ENCODE results near the gene NTRK1. TPM values are rescaled to one million over a fixed set of nuclear protein-coding genes. Genes with fewer than 3 reads are reported as not detected.

NTRK1 gene
- total RNA-seq, 1 experiment from 2014 or later = 0.24 TPM

DNA sequence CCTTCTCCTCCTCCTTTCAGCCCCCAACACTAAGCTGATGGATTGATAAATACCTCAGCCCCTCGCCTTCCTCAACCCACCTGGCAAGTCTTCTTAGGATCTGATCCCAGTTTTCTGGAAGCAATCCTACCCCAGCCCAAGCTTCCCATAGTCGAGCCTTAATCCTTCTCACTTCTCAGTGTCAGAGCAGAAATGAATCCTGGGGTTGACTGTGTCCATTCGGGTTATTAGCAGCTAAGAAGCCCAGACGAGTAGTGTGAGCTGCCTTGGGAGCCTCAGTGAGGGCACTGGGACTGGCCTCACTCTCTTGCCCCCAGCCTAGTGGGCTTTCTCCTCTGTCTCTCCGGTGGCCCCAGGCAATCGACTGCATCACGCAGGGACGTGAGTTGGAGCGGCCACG lies 20.4 kb downstream of the NTRK1 start:
- no peak for DNase-seq
- Mint-ChIP-seq H3K4me3 (peak overlapping the region in 1 of 2 experiments; percentile 1; a peak in 1 of 5 replicates), H3K36me3 (ENCODE audit: insufficient read depth in 1 of 3, low read depth in 3 of 3) (no peaks in the 10 kb centered on the region), H3K27ac (no peak overlapping the region), H3K4me1 (peaks cover 26 to 50% of the 10 kb centered on the region in 2 experiments), H3K27me3 (ENCODE audit: low read depth) (peaks cover 76% of the 10 kb centered on the region), H3K9me3 (no peaks in the 10 kb centered on the region; a peak in 1 of 5 replicates)
- no peak for TF ChIP-seq CTCF (conservative IDR thresholded peaks at IDR 0.05)
- Histone ChIP-seq H4K5ac (ENCODE audit: insufficient read length, low read depth, low read length) (no peak overlapping the region), H2AFZ (ENCODE audit: low read length) (no peak overlapping the region), H4K20me1 (ENCODE audit: control insufficient read depth, insufficient read depth, insufficient read length) (no peaks in the 10 kb centered on the region), H3K9ac (ENCODE audit: extremely low read depth, insufficient read length, low read length) (no peak overlapping the region), H3T11ph (ENCODE audit: low read length) (no peak overlapping the region), H2BK12ac (ENCODE audit: insufficient read length, low read depth, low read length) (no peak overlapping the region), H3K14ac (ENCODE audit: insufficient read depth, low read length) (no peak overlapping the region), H3K4me1 (ENCODE audit: insufficient read depth, low read length) (no peaks in the 10 kb centered on the region), H3K27ac (ENCODE audit: insufficient read length, low read depth, low read length) (no peak overlapping the region), H3K4me2 (ENCODE audit: insufficient read depth, insufficient read length, low read length) (no peak overlapping the region), H2BK120ac (ENCODE audit: low read depth, low read length, poor library complexity, severe bottlenecking) (no peak overlapping the region), H3K56ac (ENCODE audit: insufficient read length, low read depth, low read length) (no peak overlapping the region), H3K27me3 (ENCODE audit: insufficient read depth, low read length) (no peaks in the 10 kb centered on the region; the same call in 1 of the 2 replicates), H2BK20ac (ENCODE audit: low read depth, low read length, poor library complexity, severe bottlenecking) (no peak overlapping the region), H3K23ac (ENCODE audit: insufficient read length, low read depth, low read length) (no peak overlapping the region), H3K23me2 (ENCODE audit: insufficient read length, low read depth, low read length, poor library complexity, severe bottlenecking) (no peaks in the 10 kb centered on the region), H3K9me3 (ENCODE audit: control insufficient read depth, low read depth, low read length) (no peaks in the 10 kb centered on the region), H4K91ac (ENCODE audit: insufficient read length, low read depth, low read length) (no peak overlapping the region), H3K4ac (ENCODE audit: low read depth, low read length) (no peak overlapping the region), H3K18ac (ENCODE audit: insufficient read length, low read depth, low read length) (no peak overlapping the region), H3K79me2 (ENCODE audit: insufficient read depth, low read length) (no peaks in the 10 kb centered on the region), H4K8ac (replicated peaks; ENCODE audit: insufficient read length, low read depth, low read length) (no peak overlapping the region), H2BK15ac (ENCODE audit: low read depth, low read length) (no peak overlapping the region), H3K79me1 (ENCODE audit: insufficient read depth, low read depth, low read length, poor library complexity, severe bottlenecking) (no peaks in the 10 kb centered on the region), H2AK5ac (ENCODE audit: insufficient read length, low read length) (no peak overlapping the region), H2BK5ac (ENCODE audit: insufficient read length, low read length) (no peak overlapping the region)
- no CpG with 5 or more reads among the region's 10 CpGs for WGBS (ENCODE audit: extremely low coverage, insufficient read length, low lambda C conversion rate)

Data from H9 (cell line).